K562 (cell line): ENCODE data around the gene SKOR1.

Experiments
- EP300 ChIP-seq: IDR thresholded peaks from 2 replicates; pipeline ENCODE4 v1.6.1; 2012; ENCODE audit warnings: low read length, improper control_type of control experiment
- EZH2 ChIP-seq: IDR thresholded peaks from 2 replicates; pipeline ENCODE4 v1.6.1; 2012; ENCODE audit warnings: low read depth, mild to moderate bottlenecking, inconsistent platforms, low read length, borderline replicate concordance
- ILF3 ChIP-seq: fragments of 450-650 bp; IDR thresholded peaks from 2 replicates; pipeline ENCODE4 v1.6.1; 2018; ENCODE audit warnings: antibody characterized with exemption, mild to moderate bottlenecking, moderate library complexity, borderline replicate concordance
- JUN ChIP-seq, 2 experiments: sonication (generic) in 1 of 2; formaldehyde crosslinking in 1 of 2; IDR thresholded peaks; 2 replicates each; pipeline versions ENCODE4 v1.6.1 to v1.8.0; 2012 to 2022; ENCODE audit warnings: borderline replicate concordance in 2 of 2, mild to moderate bottlenecking in 2 of 2, improper control_type of control experiment in 1 of 2, low read depth in 1 of 2, low read length in 1 of 2, missing genetic modification reagents in 1 of 2
- JUND ChIP-seq, 2 experiments: IDR thresholded peaks; 2 replicates in 1 of 2; 3 replicates in 1 of 2; pipeline ENCODE4 v1.6.1; 2011; ENCODE audit warnings: borderline replicate concordance in 2 of 2, low read depth in 2 of 2, low read length in 2 of 2, improper control_type of control experiment in 1 of 2, missing biosample characterization in 1 of 2, missing genetic modification characterization in 1 of 2, missing genetic modification reagents in 1 of 2
- PHB2 ChIP-seq: fragments of 450-650 bp; IDR thresholded peaks from 2 replicates; pipeline ENCODE4 v1.6.1; 2017; ENCODE audit warnings: low read depth
- RAD21 ChIP-seq, 2 experiments: fragments of 250-450 bp in 1 of 2; fragments of 450-650 bp in 1 of 2; sonication (Bioruptor Pico) in 1 of 2; formaldehyde crosslinking in 1 of 2; IDR thresholded peaks in 1 of 2; conservative IDR thresholded peaks in 1 of 2; 2 replicates each; pipeline versions ENCODE4 v1.4.0 to v1.8.0; 2020 to 2022; ENCODE audit warnings: mild to moderate bottlenecking in 2 of 2, moderate library complexity in 1 of 2

DNA sequence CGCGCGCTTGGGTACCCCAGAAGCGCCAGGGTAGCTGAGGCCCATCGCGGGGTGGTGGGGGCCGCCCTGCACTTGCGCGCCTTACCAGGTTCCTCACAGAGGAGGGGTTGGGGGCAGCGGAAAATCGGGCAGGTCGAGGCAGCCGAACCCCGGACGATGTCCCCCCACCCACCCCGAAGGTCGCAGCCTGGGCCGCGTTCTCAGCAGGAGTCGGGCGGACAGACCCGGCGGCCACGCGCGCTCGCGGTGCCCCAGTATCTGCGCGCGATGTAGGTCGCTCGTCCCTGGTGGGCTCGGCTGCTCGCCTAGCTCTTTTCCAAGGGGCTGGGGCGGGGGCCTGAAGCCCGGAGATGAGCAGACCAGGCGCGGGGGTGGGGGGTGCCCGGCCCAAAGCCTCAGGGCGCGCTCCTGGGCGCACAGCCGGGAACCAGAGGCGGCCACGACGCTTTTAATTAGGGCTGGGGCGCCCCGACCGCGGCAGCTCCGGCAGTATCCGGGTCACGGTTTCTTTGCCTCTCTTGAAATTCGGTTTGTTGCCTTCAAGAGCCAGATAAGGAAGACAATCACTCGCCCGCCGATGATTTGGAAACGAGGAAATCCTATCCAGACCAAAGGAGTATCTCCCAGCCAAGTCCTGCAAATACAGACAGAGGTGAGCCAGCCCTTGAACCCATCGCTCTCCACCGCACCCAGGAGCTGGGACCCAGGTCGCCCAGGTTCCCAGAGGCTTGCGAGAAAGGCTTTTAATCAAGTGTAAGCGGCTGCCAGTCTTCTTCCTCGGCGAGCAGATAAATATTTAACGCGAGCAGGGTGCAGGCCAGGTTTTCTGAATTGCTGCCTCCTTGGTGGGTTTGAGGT lies 4.6 kb downstream of the SKOR1 start:
- TF ChIP-seq JUND (IDR thresholded peaks at IDR 0.05; ENCODE audit: borderline replicate concordance, low read depth, low read length): no peak
- no peak for TF ChIP-seq JUND (tag; IDR thresholded peaks at IDR 0.05; ENCODE audit: borderline replicate concordance, low read depth, low read length)
- no peak for TF ChIP-seq JUN (IDR thresholded peaks at IDR 0.05; ENCODE audit: borderline replicate concordance, low read depth, low read length)
- TF ChIP-seq JUN (CRISPR knock-in tag; IDR thresholded peaks at IDR 0.05; ENCODE audit: borderline replicate concordance): no peak
- TF ChIP-seq RAD21 (CRISPR knock-in tag; conservative IDR thresholded peaks at IDR 0.05 in 1 of 2, IDR thresholded peaks at IDR 0.05 in 1 of 2): no peak
- TF ChIP-seq EP300: no peak
- TF ChIP-seq ILF3: no peak
- TF ChIP-seq EZH2: no peak
- TF ChIP-seq PHB2: no peak
